HFF-Myc (cell line): Measurements from ENCODE around the gene RIGI.

Source experiments
- DNase-seq: peaks from one replicate; pipeline ENCODE4 v3.0.0-alpha.2; 2011; ENCODE audit warnings: low read depth; ENCODE audit errors: extremely low read depth
- H3K4me3 ChIP-seq: replicated peaks from 2 replicates; pipeline ENCODE4 v1.5.1; 2011; ENCODE audit warnings: low read depth, mild to moderate bottlenecking, control low read depth, low read length
- CTCF ChIP-seq: IDR thresholded peaks from 2 replicates; pipeline ENCODE4 v1.5.1; 2012; ENCODE audit warnings: mild to moderate bottlenecking, low read depth, low read length, control low read depth; ENCODE audit errors: missing control alignments

RIGI gene

GRCh38 chr9:32526041-32526706 is at the start of gene RIGI:
Gene RIGI (minus strand): TSS chr9:32526196. CDS start chr9:32526166, 30 bp downstream.
- TF ChIP-seq CTCF, result peak; percentile 45
- peak; percentile 82 for DNase-seq
- peak within 1 kb of the TSS; percentile 52 for H3K4me3 ChIP-seq

- no peak for DNase-seq
- no peak overlapping the region for H3K4me3 ChIP-seq
- TF ChIP-seq CTCF, result no peak
These were observed 48.9 kb upstream of the RIGI start for GRCh38 chr9:32574858-32575257.

GRCh38 chr9:32573821-32574220 is 47.8 kb upstream of the RIGI start:
- DNase-seq, result no peak
- no peak for TF ChIP-seq CTCF
- no peak overlapping the region for H3K4me3 ChIP-seq

- TF ChIP-seq CTCF, result no peak
- DNase-seq, result peak; percentile 80
These were observed 47.0 kb upstream of the RIGI start, which contains the start of gene NDUFB6 for GRCh38 chr9:32572900-32573523. Gene NDUFB6 (minus strand): TSS chr9:32573159. CDS start chr9:32573060, 99 bp downstream.

GRCh38 chr9:32571969-32572899 is 46.2 kb upstream of the RIGI start:
- peak overlapping the region; percentile 87 for H3K4me3 ChIP-seq
- peak; percentile 58 for DNase-seq
- TF ChIP-seq CTCF, result peak; percentile 79

More at GRCh38 chr9:32572900-32573523, 47.0 kb upstream of the RIGI start, which contains the start of gene NDUFB6:
- H3K4me3 ChIP-seq, result peak within 1 kb of the TSS; percentile 87

- no peak for TF ChIP-seq CTCF
- H3K4me3 ChIP-seq, result no peak overlapping the region
These were observed 44.3 kb upstream of the RIGI start for GRCh38 chr9:32570262-32570661.

More at GRCh38 chr9:32570262-32570661, 44.3 kb upstream of the RIGI start:
- DNase-seq, result no peak
